Kidney tubule cell (primary cell): Measurements from ENCODE around the gene TBC1D17.

Experiments used
- DNase-seq: peaks from one replicate; pipeline ENCODE4 v3.0.0-alpha.2; 2018; ENCODE audit warnings: low spot score

TBC1D17 gene

GRCh38 chr19:49877020-49877878, at the start of gene TBC1D17, which contains the start of gene AKT1S1:
TSS of gene TBC1D17 (plus strand) at chr19:49877702. CDS start at chr19:49877724, 22 bp downstream.
TSS of gene AKT1S1 (minus strand) at chr19:49877355. CDS start at chr19:49873295, 4,060 bp downstream.
- DNase-seq: peak; percentile 100

GRCh38 chr19:49829200-49829599, 48.3 kb upstream of the TBC1D17 start:
- DNase-seq: no peak

- DNase-seq: no peak
These were observed 47.8 kb upstream of the TBC1D17 start for GRCh38 chr19:49829721-49830120.

GRCh38 chr19:49830766-49831165, 46.7 kb upstream of the TBC1D17 start:
- no peak for DNase-seq

- DNase-seq: no peak
These were observed 45.9 kb upstream of the TBC1D17 start for GRCh38 chr19:49831592-49831991.

- no peak for DNase-seq
These were observed 44.9 kb upstream of the TBC1D17 start for GRCh38 chr19:49832556-49832955.

- DNase-seq: no peak
These were observed 43.9 kb upstream of the TBC1D17 start for GRCh38 chr19:49833599-49833998.

- no peak for DNase-seq
These were observed 41.9 kb upstream of the TBC1D17 start for GRCh38 chr19:49835562-49835961.

- no peak for DNase-seq
These were observed 41.1 kb upstream of the TBC1D17 start for GRCh38 chr19:49836176-49837008.

GRCh38 chr19:49837009-49837310, 40.5 kb upstream of the TBC1D17 start:
- no peak for DNase-seq

- DNase-seq: no peak
These were observed 40.1 kb upstream of the TBC1D17 start for GRCh38 chr19:49837425-49837824.

- no peak for DNase-seq
These were observed 38.5 kb upstream of the TBC1D17 start for GRCh38 chr19:49838885-49839588.

GRCh38 chr19:49839713-49840112, 37.8 kb upstream of the TBC1D17 start:
- no peak for DNase-seq

GRCh38 chr19:49840321-49840720, 37.2 kb upstream of the TBC1D17 start:
- no peak for DNase-seq

- no peak for DNase-seq
These were observed 36.7 kb upstream of the TBC1D17 start for GRCh38 chr19:49840736-49841249.

- no peak for DNase-seq
These were observed 34.2 kb upstream of the TBC1D17 start for GRCh38 chr19:49843265-49843664.

GRCh38 chr19:49844138-49845095, 33.1 kb upstream of the TBC1D17 start:
- DNase-seq: peak; percentile 55

GRCh38 chr19:49845414-49845813, 32.1 kb upstream of the TBC1D17 start:
- no peak for DNase-seq

GRCh38 chr19:49846408-49846807, 31.1 kb upstream of the TBC1D17 start:
- no peak for DNase-seq

- DNase-seq: peak; percentile 75
These were observed 29.5 kb upstream of the TBC1D17 start for GRCh38 chr19:49847731-49848696.
